Ishikawa (cell line): ENCODE results near the gene RALGPS1.

Source experiments
- CEBPB ChIP-seq: IDR thresholded peaks from 2 replicates; pipeline ENCODE4 v1.6.1; 2012
- CREB1 ChIP-seq: IDR thresholded peaks from 2 replicates; pipeline ENCODE4 v1.6.1; 2012; ENCODE audit warnings: low read depth
- EGR1 ChIP-seq: IDR thresholded peaks from 2 replicates; pipeline ENCODE4 v1.6.1; 2012
- EP300 ChIP-seq: IDR thresholded peaks from 2 replicates; pipeline ENCODE4 v1.6.1; 2012; ENCODE audit warnings: borderline replicate concordance
- FOXM1 ChIP-seq: IDR thresholded peaks from 2 replicates; pipeline ENCODE4 v1.6.1; 2012; ENCODE audit warnings: low read depth, borderline replicate concordance
- MAX ChIP-seq: IDR thresholded peaks from 2 replicates; pipeline ENCODE4 v1.6.1; 2012
- NFIC ChIP-seq: IDR thresholded peaks from 2 replicates; pipeline ENCODE4 v1.6.1; 2012
- RAD21 ChIP-seq: IDR thresholded peaks from 2 replicates; pipeline ENCODE4 v1.6.1; 2012; ENCODE audit warnings: low read depth
- REST ChIP-seq: IDR thresholded peaks from 2 replicates; pipeline ENCODE4 v1.6.1; 2012; ENCODE audit warnings: low read depth, mild to moderate bottlenecking
- TAF1 ChIP-seq: IDR thresholded peaks from 2 replicates; pipeline ENCODE4 v1.6.1; 2012; ENCODE audit warnings: low read depth, mild to moderate bottlenecking
- TCF12 ChIP-seq: IDR thresholded peaks from 2 replicates; pipeline ENCODE4 v1.6.1; 2012; ENCODE audit warnings: low read depth
- TEAD4 ChIP-seq: IDR thresholded peaks from 2 replicates; pipeline ENCODE4 v1.6.1; 2012
- USF1 ChIP-seq: IDR thresholded peaks from 2 replicates; pipeline ENCODE4 v1.6.1; 2012
- YY1 ChIP-seq: IDR thresholded peaks from 2 replicates; pipeline ENCODE4 v1.6.1; 2012; ENCODE audit warnings: low read depth
- ZBTB7A ChIP-seq: IDR thresholded peaks from 2 replicates; pipeline ENCODE4 v1.6.1; 2012; ENCODE audit warnings: low read depth

The RALGPS1 gene

DNA sequence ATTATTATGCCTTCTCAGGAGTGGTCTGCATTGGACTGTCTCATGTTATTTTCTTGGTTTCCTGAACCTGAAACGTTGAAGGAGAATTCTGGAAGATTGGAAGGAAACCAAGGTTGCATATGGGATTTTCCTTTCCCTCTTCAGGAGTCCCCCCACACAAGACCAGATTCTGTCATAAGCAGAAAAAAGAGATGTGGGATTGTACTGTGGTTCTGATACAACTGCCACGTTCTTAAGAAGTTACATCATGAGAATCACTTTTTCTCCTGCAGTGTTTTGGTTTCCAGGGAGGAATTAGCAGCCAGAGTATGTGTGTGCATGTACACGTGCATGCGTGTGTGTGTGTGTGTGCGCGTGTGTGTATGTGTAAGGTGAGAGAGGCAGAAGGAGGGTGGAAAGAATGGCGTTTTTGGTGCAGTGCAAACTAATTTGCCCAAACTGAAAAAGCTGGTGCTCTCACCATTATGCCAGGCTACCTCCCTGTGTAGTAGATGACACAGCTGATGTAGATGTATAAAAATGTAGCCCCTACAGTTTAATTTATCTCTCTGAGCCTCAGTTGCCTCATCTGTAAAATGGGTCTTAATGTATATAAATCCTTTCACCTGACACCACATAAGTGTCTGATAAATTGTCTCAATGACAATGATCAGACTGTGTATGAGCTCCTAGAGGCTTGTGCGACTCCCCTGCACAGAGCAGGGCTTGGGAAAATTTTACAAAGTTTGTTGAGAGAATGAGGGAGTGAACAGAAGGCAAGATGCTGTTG, 38.6 kb downstream of the RALGPS1 start:
- TF ChIP-seq REST: no peak
- no peak for TF ChIP-seq EP300

- no peak for TF ChIP-seq TCF12
- no peak for TF ChIP-seq EP300
- TF ChIP-seq TEAD4: no peak
- TF ChIP-seq USF1: no peak
- TF ChIP-seq CEBPB: no peak
- TF ChIP-seq MAX: no peak
- TF ChIP-seq CREB1: no peak
- TF ChIP-seq REST: no peak
Measured at GRCh38 chr9:126955811-126956210, 41.2 kb downstream of the RALGPS1 start.

DNA sequence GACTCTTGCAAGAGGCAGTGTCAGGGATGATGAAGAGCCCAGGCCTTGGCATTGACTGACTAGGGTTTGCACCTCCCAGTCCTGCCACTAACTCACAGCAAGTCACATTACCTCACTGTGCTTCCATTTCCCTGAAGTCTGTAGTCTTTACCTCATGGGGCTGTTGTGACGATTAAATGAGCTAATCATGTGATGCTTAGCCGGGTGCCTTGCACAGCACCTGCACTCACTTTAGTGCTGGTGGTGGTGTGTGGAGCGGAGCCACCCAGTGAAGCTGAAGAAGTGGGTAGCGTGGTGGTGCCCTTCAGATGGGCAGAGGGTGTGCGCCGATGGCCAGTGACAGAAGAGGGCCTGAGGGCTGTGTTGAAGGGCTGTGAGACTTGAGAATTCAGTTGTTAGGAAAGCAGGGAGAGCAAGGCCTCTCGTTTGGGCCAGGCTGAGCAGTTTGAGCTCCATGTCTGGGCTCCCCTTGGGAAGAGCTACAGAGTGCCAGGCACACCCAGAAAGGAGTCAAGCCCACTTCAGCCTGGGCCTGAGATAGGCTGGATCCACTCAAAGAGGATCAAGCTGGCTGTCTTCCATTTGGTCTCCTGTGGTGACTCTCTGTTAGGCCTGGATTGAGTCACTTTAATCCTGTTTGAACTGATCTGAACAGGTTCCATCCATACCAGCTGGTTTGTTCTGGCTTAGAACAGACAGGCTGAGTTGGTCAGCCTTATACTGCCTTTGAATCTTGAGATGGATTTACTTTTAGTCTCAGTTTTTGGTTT, 42.5 kb downstream of the RALGPS1 start:
- no peak for TF ChIP-seq REST

DNA sequence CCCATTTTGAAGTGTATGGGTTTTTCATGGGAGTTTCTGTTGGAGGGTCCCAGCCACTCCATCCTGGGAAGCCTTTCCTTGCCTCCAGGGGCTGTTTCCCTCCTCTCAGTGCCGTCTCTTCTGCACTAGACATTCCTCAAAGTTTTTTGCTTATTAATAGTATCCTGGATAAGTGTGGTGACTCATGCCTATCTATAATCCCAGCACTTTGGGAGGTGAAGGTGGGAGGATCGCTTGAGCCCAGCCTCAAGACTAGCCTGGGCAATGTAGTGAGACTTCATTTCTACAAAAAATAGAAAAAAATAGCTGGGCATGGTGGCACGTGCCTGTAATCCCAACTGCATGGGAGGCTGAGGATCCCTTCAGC, 43.1 kb downstream of the RALGPS1 start:
- TF ChIP-seq CREB1: no peak

DNA sequence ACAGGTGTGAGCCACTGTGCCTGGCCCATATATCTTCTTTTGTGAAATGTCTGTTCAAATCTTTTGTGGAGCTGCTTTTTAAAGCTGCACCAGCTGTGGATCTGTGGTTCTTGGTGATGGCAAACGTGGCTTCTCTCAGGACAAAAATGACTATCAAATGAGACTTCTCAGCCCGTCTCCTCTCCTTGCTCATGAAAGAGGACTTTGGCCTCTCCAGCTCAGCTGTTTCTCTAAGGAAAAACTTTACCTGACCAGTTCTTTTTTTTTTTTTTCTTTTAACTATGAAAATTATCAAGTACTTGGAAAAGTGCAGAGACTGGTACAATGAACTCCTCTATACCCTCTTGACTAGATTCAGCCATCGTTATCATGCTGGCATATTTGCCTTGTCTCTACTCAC, 44.8 kb downstream of the RALGPS1 start:
- TF ChIP-seq NFIC (no peak), CEBPB (no peak), TEAD4 (no peak), TAF1 (no peak)

DNA sequence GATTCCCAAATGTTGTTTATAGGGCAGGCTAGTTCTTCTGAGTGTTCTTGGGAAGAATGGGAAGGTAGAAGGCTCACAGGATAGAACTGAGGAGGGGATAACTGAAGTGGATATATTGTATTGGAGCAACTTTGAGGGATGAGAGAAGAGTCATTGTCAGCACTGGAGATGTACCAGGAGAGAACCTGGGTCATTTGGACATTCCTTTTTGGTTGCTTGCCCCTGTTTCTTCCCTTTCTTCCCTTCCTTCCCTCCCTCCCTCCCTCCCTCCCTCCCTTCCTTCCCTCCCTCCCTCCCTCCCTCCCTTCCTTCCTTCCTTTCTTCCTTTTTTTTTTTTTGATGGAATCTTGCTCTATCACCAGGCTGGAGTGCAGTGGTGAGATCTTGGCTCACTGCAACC, 45.3 kb downstream of the RALGPS1 start:
- no peak for TF ChIP-seq CREB1
- no peak for TF ChIP-seq ZBTB7A
- no peak for TF ChIP-seq YY1
- TF ChIP-seq FOXM1: no peak
- no peak for TF ChIP-seq TEAD4
- no peak for TF ChIP-seq TAF1
- no peak for TF ChIP-seq EGR1
- TF ChIP-seq CEBPB: no peak
- no peak for TF ChIP-seq EP300
- TF ChIP-seq REST: no peak
- no peak for TF ChIP-seq NFIC
- TF ChIP-seq USF1: no peak
- no peak for TF ChIP-seq RAD21
- TF ChIP-seq MAX: no peak
- no peak for TF ChIP-seq TCF12
